SK-N-SH (cell line): Measurements from ENCODE around the gene HOXD13. TPM values are rescaled to one million over a fixed set of nuclear protein-coding genes. Genes with fewer than 3 reads are reported as not detected.

ENCODE experiments used
- CTCF ChIA-PET: fragments of 300-600, 350-600 bp; formaldehyde crosslinking; extraction: SDS; loops from one replicate; lab custom pipeline; 2021; lab: Yijun Ruan, JAX
- POLR2A ChIA-PET: fragments of 350-600 bp; sonication (Branson Sonifier 250); formaldehyde crosslinking; extraction: SDS; loops from one replicate; lab custom pipeline; 2020; ENCODE audit warnings: antibody characterized with exemption, inconsistent platforms; lab: Yijun Ruan, JAX
- DNase-seq: peaks from one replicate; pipeline ENCODE4 v3.0.0; 2012
- H2AFZ ChIP-seq: fragments of 200-600 bp; sonication (generic); 2 replicates; pipeline ENCODE4 v1.8.1; 2016; ENCODE audit warnings: antibody characterized with exemption, mild to moderate bottlenecking, low read depth
- H3F3A ChIP-seq: fragments of 200-600 bp; sonication (generic); replicated peaks from 2 replicates; pipeline ENCODE3; 2016; ENCODE audit warnings: antibody characterized with exemption, mild to moderate bottlenecking; ENCODE audit not compliant: insufficient read depth
- H3K27ac ChIP-seq, 2 experiments: fragments of 200-500 bp in 1 of 2; fragments of 200-600 bp in 1 of 2; sonication (Bioruptor generic) in 1 of 2; sonication (generic), shearing (Covaris generic) in 1 of 2; 2 replicates each; pipeline versions ENCODE4 v1.5.1 to v1.6.1; 2014 to 2016; ENCODE audit warnings: low read depth in 2 of 2, inconsistent platforms in 1 of 2, low read length in 1 of 2, mild to moderate bottlenecking in 1 of 2, mixed read lengths in 1 of 2
- H3K27me3 ChIP-seq: fragments of 200-600 bp; sonication (generic), shearing (Covaris generic); 2 replicates; pipeline ENCODE4 v1.6.1; 2016; ENCODE audit warnings: mixed run types; ENCODE audit not compliant: insufficient read depth
- H3K36me3 ChIP-seq, 2 experiments: fragments of 200-500 bp in 1 of 2; fragments of 200-600 bp in 1 of 2; sonication (Bioruptor generic) in 1 of 2; sonication (generic) in 1 of 2; replicated peaks in 1 of 2; 2 replicates each; pipeline versions ENCODE3 to v1.5.1; 2014 to 2016; ENCODE audit warnings: low read length in 1 of 2, mild to moderate bottlenecking in 1 of 2; ENCODE audit not compliant: insufficient read depth in 2 of 2, control insufficient read depth in 1 of 2
- H3K4me1 ChIP-seq, 2 experiments: fragments of 200-500 bp in 1 of 2; fragments of 200-600 bp in 1 of 2; sonication (Bioruptor generic) in 1 of 2; sonication (generic), shearing (Covaris generic) in 1 of 2; 2 replicates each; pipeline versions ENCODE4 v1.5.1 to v1.6.1; 2014 to 2016; ENCODE audit warnings: low read depth in 1 of 2, low read length in 1 of 2, mixed run types in 1 of 2; ENCODE audit not compliant: insufficient read depth in 2 of 2, control insufficient read depth in 1 of 2
- H3K4me2 ChIP-seq: fragments of 200-600 bp; sonication (generic), shearing (Covaris generic); 2 replicates; pipeline ENCODE4 v1.6.1; 2017; ENCODE audit warnings: mixed run types
- H3K4me3 ChIP-seq, 2 experiments: fragments of 200-500 bp in 1 of 2; fragments of 200-600 bp in 1 of 2; sonication (Bioruptor generic) in 1 of 2; sonication (generic), shearing (Covaris generic) in 1 of 2; 2 replicates each; pipeline versions ENCODE4 v1.5.1 to v1.8.1; 2014 to 2016; ENCODE audit warnings: low read depth in 2 of 2, inconsistent platforms in 1 of 2, low read length in 1 of 2, mild to moderate bottlenecking in 1 of 2, mixed read lengths in 1 of 2, moderate library complexity in 1 of 2
- H3K79me2 ChIP-seq: fragments of 200-600 bp; sonication (generic); 2 replicates; pipeline ENCODE4 v1.8.1; 2017; ENCODE audit warnings: mild to moderate bottlenecking; ENCODE audit not compliant: insufficient read depth
- H3K9ac ChIP-seq: fragments of 200-600 bp; sonication (generic); 2 replicates; pipeline ENCODE4 v1.6.1; 2017; ENCODE audit warnings: mixed run types
- H3K9me2 ChIP-seq: fragments of 200-600 bp; sonication (generic); 2 replicates; pipeline ENCODE4 v1.6.1; 2017; ENCODE audit warnings: mixed run types
- H3K9me3 ChIP-seq: fragments of 200-600 bp; sonication (generic); 2 replicates; pipeline ENCODE4 v1.6.1; 2017; ENCODE audit warnings: mixed run types, mild to moderate bottlenecking, moderate library complexity
- H4K20me1 ChIP-seq: fragments of 200-600 bp; sonication (generic); 2 replicates; pipeline ENCODE4 v1.6.1; 2017; ENCODE audit warnings: mild to moderate bottlenecking, mixed run types; ENCODE audit not compliant: insufficient read depth
- CHD2 ChIP-seq: fragments of 150-350 bp; IDR thresholded peaks from 2 replicates; pipeline ENCODE4 v1.6.1; 2018; ENCODE audit warnings: low read length; ENCODE audit not compliant: partially characterized antibody
- ELF1 ChIP-seq: IDR thresholded peaks from 2 replicates; pipeline ENCODE4 v1.4.0; 2012
- EZH2phosphoT487 ChIP-seq: fragments of 200-600 bp; sonication (generic); IDR thresholded peaks from 2 replicates; pipeline ENCODE4 v1.6.1; 2017; ENCODE audit warnings: low read depth, mixed run types, mild to moderate bottlenecking, antibody characterized with exemption, moderate library complexity, borderline replicate concordance
- FOXJ3 ChIP-seq: sonication (generic); formaldehyde crosslinking; IDR thresholded peaks from 2 replicates; pipeline ENCODE4 v1.5.1; 2020; ENCODE audit warnings: mild to moderate bottlenecking, missing genetic modification reagents
- GABPA ChIP-seq: IDR thresholded peaks from 2 replicates; pipeline ENCODE4 v1.4.0; 2012; ENCODE audit warnings: low read depth, mild to moderate bottlenecking
- GATA2 ChIP-seq: sonication (generic); formaldehyde crosslinking; IDR thresholded peaks from 2 replicates; pipeline ENCODE4 v1.5.0; 2020; ENCODE audit warnings: mild to moderate bottlenecking, missing genetic modification reagents
- MXI1 ChIP-seq: IDR thresholded peaks from 2 replicates; pipeline ENCODE4 v1.6.1; 2012; ENCODE audit warnings: mild to moderate bottlenecking, low read depth, low read length, improper control_type of control experiment
- NFIC ChIP-seq: IDR thresholded peaks from 2 replicates; pipeline ENCODE4 v1.4.0; 2012; ENCODE audit warnings: borderline replicate concordance
- NRF1 ChIP-seq: IDR thresholded peaks from 2 replicates; pipeline ENCODE4 v1.6.1; 2012; ENCODE audit warnings: low read depth, mild to moderate bottlenecking, low read length
- RCOR1 ChIP-seq: fragments of 150-350 bp; IDR thresholded peaks from 2 replicates; pipeline ENCODE4 v1.6.1; 2017; ENCODE audit warnings: antibody characterized with exemption, low read length
- RFX5 ChIP-seq: IDR thresholded peaks from 2 replicates; pipeline ENCODE4 v1.6.1; 2012; ENCODE audit warnings: mild to moderate bottlenecking, improper control_type of control experiment, low read length
- WGBS: methylation state at CpG from one replicate; pipeline ENCODE4 v1.1.6; 2017; ENCODE audit warnings: low lambda C conversion rate; 5-methylcytosine and 5-hydroxymethylcytosine counted together
- polyA plus RNA-seq, 3 experiments: library from polyadenylated mRNA; depleted of rRNA; stranded (reverse); fragments of >200 nt; gene quantifications; 2 replicates each; pipeline ENCODE4 v1.2.3, GENCODE V29; 2012
- TF ChIP-seq, protein P1 (sequence below): IDR thresholded peaks from 2 replicates; pipeline ENCODE4 v1.6.1; 2012; ENCODE audit warnings: mild to moderate bottlenecking, low read depth, low read length, moderate library complexity
- TF ChIP-seq, protein P2 (sequence below): IDR thresholded peaks from 2 replicates; pipeline ENCODE4 v1.4.0; 2012; ENCODE audit warnings: low read depth, borderline replicate concordance
- TF ChIP-seq, protein P3 (sequence below): IDR thresholded peaks from 2 replicates; pipeline ENCODE4; 2012
- TF ChIP-seq, protein P4 (sequence below): fragments of 150-350 bp; IDR thresholded peaks from 2 replicates; pipeline ENCODE4 v1.6.1; 2017; ENCODE audit warnings: antibody characterized with exemption, low read length, low read depth, borderline replicate concordance

The HOXD13 gene
- polyA plus RNA-seq, 1 of the 3 experiments (the other 2 are of a cell fraction), result not detected

DNA sequence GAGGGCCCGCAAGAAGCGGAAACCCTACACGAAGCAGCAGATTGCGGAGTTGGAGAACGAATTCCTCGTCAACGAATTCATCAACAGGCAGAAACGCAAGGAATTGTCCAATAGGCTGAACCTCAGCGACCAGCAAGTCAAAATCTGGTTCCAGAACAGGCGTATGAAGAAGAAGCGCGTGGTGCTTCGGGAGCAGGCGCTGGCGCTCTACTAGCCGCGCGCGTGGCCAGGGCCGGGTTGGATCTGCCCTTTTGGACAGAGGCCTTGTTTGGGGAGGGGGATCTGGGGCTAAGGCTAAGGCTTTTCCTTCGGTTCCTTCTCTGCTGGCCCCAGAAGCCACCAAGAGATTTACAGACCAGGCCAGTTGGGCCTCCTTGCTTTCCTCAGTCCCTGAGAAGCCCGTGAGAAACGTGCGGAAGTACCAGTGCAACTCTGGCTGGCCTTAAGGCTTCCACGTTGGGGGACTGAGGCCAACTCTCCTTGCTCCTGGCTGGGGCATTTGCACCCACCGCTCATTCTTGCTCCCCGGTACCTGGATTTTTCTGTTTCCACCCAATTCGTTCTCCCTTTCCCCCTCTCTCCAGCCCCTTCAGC lies 8.1 kb downstream of the HOXD13 start (continued):
- TF ChIP-seq, protein P1, sequence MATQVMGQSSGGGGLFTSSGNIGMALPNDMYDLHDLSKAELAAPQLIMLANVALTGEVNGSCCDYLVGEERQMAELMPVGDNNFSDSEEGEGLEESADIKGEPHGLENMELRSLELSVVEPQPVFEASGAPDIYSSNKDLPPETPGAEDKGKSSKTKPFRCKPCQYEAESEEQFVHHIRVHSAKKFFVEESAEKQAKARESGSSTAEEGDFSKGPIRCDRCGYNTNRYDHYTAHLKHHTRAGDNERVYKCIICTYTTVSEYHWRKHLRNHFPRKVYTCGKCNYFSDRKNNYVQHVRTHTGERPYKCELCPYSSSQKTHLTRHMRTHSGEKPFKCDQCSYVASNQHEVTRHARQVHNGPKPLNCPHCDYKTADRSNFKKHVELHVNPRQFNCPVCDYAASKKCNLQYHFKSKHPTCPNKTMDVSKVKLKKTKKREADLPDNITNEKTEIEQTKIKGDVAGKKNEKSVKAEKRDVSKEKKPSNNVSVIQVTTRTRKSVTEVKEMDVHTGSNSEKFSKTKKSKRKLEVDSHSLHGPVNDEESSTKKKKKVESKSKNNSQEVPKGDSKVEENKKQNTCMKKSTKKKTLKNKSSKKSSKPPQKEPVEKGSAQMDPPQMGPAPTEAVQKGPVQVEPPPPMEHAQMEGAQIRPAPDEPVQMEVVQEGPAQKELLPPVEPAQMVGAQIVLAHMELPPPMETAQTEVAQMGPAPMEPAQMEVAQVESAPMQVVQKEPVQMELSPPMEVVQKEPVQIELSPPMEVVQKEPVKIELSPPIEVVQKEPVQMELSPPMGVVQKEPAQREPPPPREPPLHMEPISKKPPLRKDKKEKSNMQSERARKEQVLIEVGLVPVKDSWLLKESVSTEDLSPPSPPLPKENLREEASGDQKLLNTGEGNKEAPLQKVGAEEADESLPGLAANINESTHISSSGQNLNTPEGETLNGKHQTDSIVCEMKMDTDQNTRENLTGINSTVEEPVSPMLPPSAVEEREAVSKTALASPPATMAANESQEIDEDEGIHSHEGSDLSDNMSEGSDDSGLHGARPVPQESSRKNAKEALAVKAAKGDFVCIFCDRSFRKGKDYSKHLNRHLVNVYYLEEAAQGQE, result no peak
- TF ChIP-seq RCOR1, result no peak
- TF ChIP-seq, protein P2, sequence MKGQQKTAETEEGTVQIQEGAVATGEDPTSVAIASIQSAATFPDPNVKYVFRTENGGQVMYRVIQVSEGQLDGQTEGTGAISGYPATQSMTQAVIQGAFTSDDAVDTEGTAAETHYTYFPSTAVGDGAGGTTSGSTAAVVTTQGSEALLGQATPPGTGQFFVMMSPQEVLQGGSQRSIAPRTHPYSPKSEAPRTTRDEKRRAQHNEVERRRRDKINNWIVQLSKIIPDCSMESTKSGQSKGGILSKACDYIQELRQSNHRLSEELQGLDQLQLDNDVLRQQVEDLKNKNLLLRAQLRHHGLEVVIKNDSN, result no peak

DNA sequence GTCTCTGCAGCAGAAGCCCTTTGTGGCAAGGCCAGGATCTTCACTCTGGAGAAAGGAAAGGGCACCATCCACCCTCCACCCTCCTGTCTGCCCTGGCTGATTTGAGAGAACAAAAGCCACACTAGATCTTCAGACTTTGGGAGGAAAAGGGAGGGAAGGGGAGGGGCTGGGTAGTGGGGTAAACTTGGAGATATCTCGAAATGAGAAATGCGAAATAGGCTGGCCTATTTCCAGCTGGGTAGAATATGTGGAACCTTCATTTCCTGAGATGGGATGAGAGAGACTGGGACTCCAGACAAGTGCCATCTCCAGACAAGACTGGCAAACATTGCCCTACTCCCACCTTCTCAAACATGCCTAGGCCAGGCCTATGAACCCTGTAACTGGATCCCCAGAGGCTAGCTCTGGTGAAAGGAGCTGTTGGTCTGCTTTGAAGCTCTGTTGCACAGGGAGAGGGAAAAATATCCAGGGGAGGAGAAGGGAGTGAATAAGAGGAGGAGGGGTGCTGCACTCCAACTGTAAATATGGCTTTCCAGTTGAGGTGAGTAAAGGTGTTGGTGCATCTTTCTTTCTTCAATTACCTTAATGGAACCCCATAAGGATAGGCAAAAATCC lies 8.8 kb downstream of the HOXD13 start:
- 45% methylated on average over 2 of the region's 2 CpGs for WGBS
- Histone ChIP-seq H3K36me3 (no peaks in the 10 kb centered on the region), H3K4me1 (peaks cover 0 to 28% of the 10 kb centered on the region in 2 experiments; a peak in 3 of 4 replicates), H3K27ac (no peak overlapping the region), H3K9ac (no peak overlapping the region), H3F3A (peaks cover 8% of the 10 kb centered on the region), H3K79me2 (no peaks in the 10 kb centered on the region), H3K4me2 (no peak overlapping the region), H4K20me1 (no peaks in the 10 kb centered on the region), H3K27me3 (peaks cover 97% of the 10 kb centered on the region), H2AFZ (no peak overlapping the region), H3K9me3 (no peaks in the 10 kb centered on the region), H3K4me3 (no peak overlapping the region), H3K9me2 (no peaks in the 10 kb centered on the region)
- POLR2A ChIA-PET, result interaction anchor here (1.1 kb wide), 1 partner anchor 21 kb away, joined by 3 read pairs; the partner anchor contains the start of gene HOXD9
- CTCF ChIA-PET, result interaction anchor here (0.9 to 17.7 kb wide), 6 partner anchors 8 to 850 kb away, joined by 3 to 264 read pairs (median 6); partner anchors contain the start of genes HOXD12 and HOXD13
- no peak for DNase-seq
- TF ChIP-seq, protein P3, sequence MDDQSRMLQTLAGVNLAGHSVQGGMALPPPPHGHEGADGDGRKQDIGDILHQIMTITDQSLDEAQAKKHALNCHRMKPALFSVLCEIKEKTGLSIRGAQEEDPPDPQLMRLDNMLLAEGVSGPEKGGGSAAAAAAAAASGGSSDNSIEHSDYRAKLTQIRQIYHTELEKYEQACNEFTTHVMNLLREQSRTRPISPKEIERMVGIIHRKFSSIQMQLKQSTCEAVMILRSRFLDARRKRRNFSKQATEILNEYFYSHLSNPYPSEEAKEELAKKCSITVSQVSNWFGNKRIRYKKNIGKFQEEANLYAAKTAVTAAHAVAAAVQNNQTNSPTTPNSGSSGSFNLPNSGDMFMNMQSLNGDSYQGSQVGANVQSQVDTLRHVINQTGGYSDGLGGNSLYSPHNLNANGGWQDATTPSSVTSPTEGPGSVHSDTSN, result no peak
- no peak for TF ChIP-seq GATA2 (CRISPR knock-in tag)
- TF ChIP-seq, all 33 proteins: peak for 0

DNA sequence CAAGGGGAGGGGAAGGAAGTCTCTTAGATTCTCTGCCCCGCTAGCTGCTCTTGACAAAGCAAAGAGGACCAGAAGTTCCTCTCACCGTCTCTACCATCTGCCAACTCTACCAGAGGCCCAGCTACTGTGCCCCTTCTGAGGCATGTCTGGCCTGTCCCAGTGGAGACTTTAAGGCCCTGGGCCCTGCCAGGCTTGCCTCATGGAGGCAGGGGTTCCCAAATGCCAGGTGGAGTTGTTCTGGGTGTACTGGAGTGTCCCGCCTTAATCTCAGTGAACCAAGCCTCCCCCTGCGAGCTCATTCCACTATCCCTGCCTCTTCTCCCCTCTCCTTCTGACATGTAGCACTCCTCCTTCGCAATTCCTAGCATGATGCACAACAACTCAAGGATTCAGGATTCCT lies 9.3 kb downstream of the HOXD13 start:
- H3K27me3 ChIP-seq, result peaks cover 97% of the 10 kb centered on the region
- TF ChIP-seq FOXJ3 (CRISPR knock-in tag) (no peak), CHD2 (no peak), EZH2phosphoT487 (no peak), MXI1 (no peak), GABPA (no peak), RFX5 (no peak), ELF1 (no peak), NFIC (no peak), NRF1 (no peak)
- TF ChIP-seq, protein P4, sequence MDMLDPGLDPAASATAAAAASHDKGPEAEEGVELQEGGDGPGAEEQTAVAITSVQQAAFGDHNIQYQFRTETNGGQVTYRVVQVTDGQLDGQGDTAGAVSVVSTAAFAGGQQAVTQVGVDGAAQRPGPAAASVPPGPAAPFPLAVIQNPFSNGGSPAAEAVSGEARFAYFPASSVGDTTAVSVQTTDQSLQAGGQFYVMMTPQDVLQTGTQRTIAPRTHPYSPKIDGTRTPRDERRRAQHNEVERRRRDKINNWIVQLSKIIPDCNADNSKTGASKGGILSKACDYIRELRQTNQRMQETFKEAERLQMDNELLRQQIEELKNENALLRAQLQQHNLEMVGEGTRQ, result no peak
- TF ChIP-seq, protein P3, result no peak

More for the DNA sequence above, 9.3 kb downstream of the HOXD13 start:
- ChIA-PET POLR2A (interaction anchor here (1.1 kb wide), 1 partner anchor 20 kb away, joined by 3 read pairs; the partner anchor contains the start of gene HOXD9), CTCF (interaction anchor here (0.9 to 17.7 kb wide), 7 partner anchors 9 to 850 kb away, joined by 3 to 264 read pairs (median 4); partner anchors contain the start of genes HOXD12 and HOXD13)
- DNase-seq, result no peak
- Histone ChIP-seq H3K9me2 (no peaks in the 10 kb centered on the region), H3K27ac (no peak overlapping the region), H3K9ac (no peak overlapping the region), H3K4me2 (no peak overlapping the region), H2AFZ (no peak overlapping the region), H3K36me3 (no peaks in the 10 kb centered on the region), H4K20me1 (no peaks in the 10 kb centered on the region), H3K4me3 (no peak overlapping the region), H3K9me3 (no peaks in the 10 kb centered on the region), H3F3A (peaks cover 8% of the 10 kb centered on the region), H3K4me1 (peaks cover 0 to 26% of the 10 kb centered on the region in 2 experiments; a peak in 3 of 4 replicates), H3K79me2 (no peaks in the 10 kb centered on the region)
- 70% methylated on average over 5 of the region's 5 CpGs for WGBS
